ENCODE results near the gene HSD17B14. TPM values are rescaled to one million over a fixed set of nuclear protein-coding genes. Genes with fewer than 3 reads are reported as not detected.

The HSD17B14 gene
- total and polyA plus RNA-seq, 4 donors = 3.7 to 12.6 (median 8.1) TPM

- H3K27ac ChIP-seq (ENCODE audit: low read depth in 1 of 2, low read length in 2 of 2) = peak overlapping the region; percentile 87 to 91
- H3K27me3 ChIP-seq (ENCODE audit: control insufficient read depth in 4 of 4, insufficient read depth in 4 of 4, low read length in 3 of 4) = no peaks in the 10 kb centered on the region
- H3K9ac ChIP-seq (ENCODE audit: low read depth in 1 of 2, low read length in 2 of 2) = peak overlapping the region in 1 of 2 donors; percentile 51
- TF ChIP-seq EGR1 (IDR thresholded peaks at IDR 0.05; ENCODE audit: low read depth in 2 of 2) (peak; percentile 22 to 43), MAX (IDR thresholded peaks at IDR 0.05) (no peak), SP1 (IDR thresholded peaks at IDR 0.05) (peak; percentile 98), RXRA (IDR thresholded peaks at IDR 0.05) (peak; percentile 50 to 71), HNF4A (conservative IDR thresholded peaks at IDR 0.05) (peak in 1 of 2 donors; percentile 73), RAD21 (IDR thresholded peaks at IDR 0.05) (peak in 1 of 2 donors; percentile 43), TAF1 (conservative IDR thresholded peaks at IDR 0.05) (no peak), YY1 (IDR thresholded peaks at IDR 0.05) (peak; percentile 71), JUND (IDR thresholded peaks at IDR 0.05) (peak in 1 of 2 donors; percentile 37), REST (IDR thresholded peaks at IDR 0.05) (no peak), HNF4G (IDR thresholded peaks at IDR 0.05) (no peak)
- no peaks in the 10 kb centered on the region for H3K9me3 ChIP-seq (ENCODE audit: control insufficient read depth in 4 of 4, low read length in 3 of 4)
- 7% methylated on average over 39 of the region's 39 CpGs for whole genome bisulfite sequencing
- peaks cover 0 to 3% (median 0%) of the 10 kb centered on the region in 4 donors for H3K36me3 ChIP-seq (ENCODE audit: control insufficient read depth in 4 of 4, insufficient read depth in 3 of 4, low read depth in 1 of 4, low read length in 3 of 4)
- peaks cover 7 to 57% (median 42%) of the 10 kb centered on the region in 4 donors for H3K4me1 ChIP-seq (ENCODE audit: control insufficient read depth in 4 of 4, insufficient read depth in 4 of 4, low read length in 3 of 4)
- DNase-seq (ENCODE audit: low spot score) = peak; percentile 87
- peak overlapping the region in 1 of 3 donors; percentile 20 for H3K4me3 ChIP-seq (ENCODE audit: low read depth in 1 of 3, low read length in 3 of 3)
These were observed 24.0 kb downstream of the HSD17B14 start for GRCh38 chr19:48812094-48812929.

- no peak for DNase-seq (ENCODE audit: low spot score)
- Histone ChIP-seq H3K9ac (ENCODE audit: low read depth in 1 of 2, low read length in 2 of 2) (peak overlapping the region in 1 of 2 donors; percentile 1), H3K27me3 (ENCODE audit: control insufficient read depth in 4 of 4, insufficient read depth in 4 of 4, low read length in 3 of 4) (no peaks in the 10 kb centered on the region), H3K27ac (ENCODE audit: low read depth in 1 of 2, low read length in 2 of 2) (peak overlapping the region; percentile 55 to 71), H3K9me3 (ENCODE audit: control insufficient read depth in 4 of 4, low read length in 3 of 4) (no peaks in the 10 kb centered on the region), H3K36me3 (ENCODE audit: control insufficient read depth in 4 of 4, insufficient read depth in 3 of 4, low read depth in 1 of 4, low read length in 3 of 4) (peaks cover 0 to 3% (median 0%) of the 10 kb centered on the region in 4 donors), H3K4me1 (ENCODE audit: control insufficient read depth in 4 of 4, insufficient read depth in 4 of 4, low read length in 3 of 4) (peaks cover 7 to 53% (median 40%) of the 10 kb centered on the region in 4 donors), H3K4me3 (ENCODE audit: low read depth in 1 of 3, low read length in 3 of 3) (peak overlapping the region in 1 of 3 donors; percentile 57)
- WGBS = 15% methylated on average over 7 of the region's 7 CpGs
- no peak for TF ChIP-seq RAD21 (IDR thresholded peaks at IDR 0.05)
- no peak for TF ChIP-seq JUND (IDR thresholded peaks at IDR 0.05)
- TF ChIP-seq GABPA (IDR thresholded peaks at IDR 0.05 in 1 of 2, conservative IDR thresholded peaks at IDR 0.05 in 1 of 2) = no peak
- TF ChIP-seq REST (IDR thresholded peaks at IDR 0.05) = no peak
- no peak for TF ChIP-seq HNF4A (conservative IDR thresholded peaks at IDR 0.05)
- TF ChIP-seq MAX (IDR thresholded peaks at IDR 0.05) = no peak
- no peak for TF ChIP-seq RXRA (IDR thresholded peaks at IDR 0.05)
- no peak for TF ChIP-seq FOXA1 (IDR thresholded peaks at IDR 0.05)
- TF ChIP-seq FOXA2 (IDR thresholded peaks at IDR 0.05) = no peak
- TF ChIP-seq NR2F2 (IDR thresholded peaks at IDR 0.05) = no peak
- no peak for TF ChIP-seq SP1 (IDR thresholded peaks at IDR 0.05)
- TF ChIP-seq ZBTB33 (IDR thresholded peaks at IDR 0.05) = no peak
- no peak for TF ChIP-seq CTCF (IDR thresholded peaks at IDR 0.05; ENCODE audit: low read depth, low read length, missing input control)
These were observed 26.1 kb downstream of the HSD17B14 start for GRCh38 chr19:48810151-48810550.
